ENCODE data around the gene TRAP1.

GRCh38 chr16:3718628-3719027 is 1.3 kb upstream of the TRAP1 start:
- TF ChIP-seq ATF3 (IDR thresholded peaks at IDR 0.05) (no peak), CTCF (IDR thresholded peaks at IDR 0.05; ENCODE audit: low read depth, low read length, missing input control) (no peak), RXRA (IDR thresholded peaks at IDR 0.05) (no peak), YY1 (IDR thresholded peaks at IDR 0.05) (no peak), SP1 (IDR thresholded peaks at IDR 0.05) (no peak)
- TF ChIP-seq, protein P1, sequence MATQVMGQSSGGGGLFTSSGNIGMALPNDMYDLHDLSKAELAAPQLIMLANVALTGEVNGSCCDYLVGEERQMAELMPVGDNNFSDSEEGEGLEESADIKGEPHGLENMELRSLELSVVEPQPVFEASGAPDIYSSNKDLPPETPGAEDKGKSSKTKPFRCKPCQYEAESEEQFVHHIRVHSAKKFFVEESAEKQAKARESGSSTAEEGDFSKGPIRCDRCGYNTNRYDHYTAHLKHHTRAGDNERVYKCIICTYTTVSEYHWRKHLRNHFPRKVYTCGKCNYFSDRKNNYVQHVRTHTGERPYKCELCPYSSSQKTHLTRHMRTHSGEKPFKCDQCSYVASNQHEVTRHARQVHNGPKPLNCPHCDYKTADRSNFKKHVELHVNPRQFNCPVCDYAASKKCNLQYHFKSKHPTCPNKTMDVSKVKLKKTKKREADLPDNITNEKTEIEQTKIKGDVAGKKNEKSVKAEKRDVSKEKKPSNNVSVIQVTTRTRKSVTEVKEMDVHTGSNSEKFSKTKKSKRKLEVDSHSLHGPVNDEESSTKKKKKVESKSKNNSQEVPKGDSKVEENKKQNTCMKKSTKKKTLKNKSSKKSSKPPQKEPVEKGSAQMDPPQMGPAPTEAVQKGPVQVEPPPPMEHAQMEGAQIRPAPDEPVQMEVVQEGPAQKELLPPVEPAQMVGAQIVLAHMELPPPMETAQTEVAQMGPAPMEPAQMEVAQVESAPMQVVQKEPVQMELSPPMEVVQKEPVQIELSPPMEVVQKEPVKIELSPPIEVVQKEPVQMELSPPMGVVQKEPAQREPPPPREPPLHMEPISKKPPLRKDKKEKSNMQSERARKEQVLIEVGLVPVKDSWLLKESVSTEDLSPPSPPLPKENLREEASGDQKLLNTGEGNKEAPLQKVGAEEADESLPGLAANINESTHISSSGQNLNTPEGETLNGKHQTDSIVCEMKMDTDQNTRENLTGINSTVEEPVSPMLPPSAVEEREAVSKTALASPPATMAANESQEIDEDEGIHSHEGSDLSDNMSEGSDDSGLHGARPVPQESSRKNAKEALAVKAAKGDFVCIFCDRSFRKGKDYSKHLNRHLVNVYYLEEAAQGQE (IDR thresholded peaks at IDR 0.05): no peak

All from liver (tissue), 3 donors.